Measurements from ENCODE around the gene PIGZ. TPM values are rescaled to one million over a fixed set of nuclear protein-coding genes. Genes with fewer than 3 reads are reported as not detected.
A peak's percentile ranks its signal among the peaks of the same experiment; 100 is the strongest.

PIGZ gene
- total RNA-seq, 1 donor from 2014 or later, result not detected

DNA sequence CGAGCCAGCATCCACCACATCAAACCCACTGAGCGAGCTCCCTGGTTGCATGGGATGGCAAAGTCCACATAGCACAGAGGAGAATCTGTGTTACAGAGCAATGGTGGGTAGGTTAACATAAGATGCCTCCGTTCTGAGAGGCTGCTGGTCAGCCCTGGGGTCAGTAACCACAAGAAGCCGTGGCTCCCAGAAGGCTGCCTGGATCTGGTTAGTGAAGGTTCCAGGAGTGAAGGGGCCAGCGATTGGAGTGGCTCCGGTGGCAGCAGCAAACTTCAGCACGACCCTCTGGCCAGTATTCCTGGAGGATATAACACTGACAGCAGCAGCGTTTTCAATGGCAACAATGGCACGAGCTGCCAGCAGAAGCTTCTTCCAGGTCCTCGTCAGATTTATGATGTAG lies 18.4 kb upstream of the PIGZ start:
- Histone ChIP-seq H3K79me2 (ENCODE audit: low read depth) (no peaks in the 10 kb centered on the region), H3K36me3 (no peaks in the 10 kb centered on the region), H4K20me1 (ENCODE audit: low read depth) (no peaks in the 10 kb centered on the region), H2AFZ (replicated peaks) (no peak overlapping the region), H3K27ac (no peak overlapping the region), H3K4me3 (no peak overlapping the region), H3K4me1 (no peaks in the 10 kb centered on the region), H3K9ac (no peak overlapping the region), H3K9me3 (ENCODE audit: low read depth) (no peaks in the 10 kb centered on the region), H3F3A (ENCODE audit: low read depth) (no peaks in the 10 kb centered on the region), H3K4me2 (no peak overlapping the region), H3K27me3 (no peaks in the 10 kb centered on the region)
- Mint-ChIP-seq H3K27ac (no peak overlapping the region), H3K9me3 (peaks cover 7% of the 10 kb centered on the region), H3K4me3 (no peak overlapping the region), H3K27me3 (ENCODE audit: insufficient read depth, low read depth) (peaks cover 12% of the 10 kb centered on the region), H3K36me3 (peaks cover 2% of the 10 kb centered on the region), H3K4me1 (peaks cover 3% of the 10 kb centered on the region)
- TF ChIP-seq EZH2 (IDR thresholded peaks at IDR 0.05) (no peak), EZH2phosphoT487 (IDR thresholded peaks at IDR 0.05) (no peak)
- TF ChIP-seq, protein P1, sequence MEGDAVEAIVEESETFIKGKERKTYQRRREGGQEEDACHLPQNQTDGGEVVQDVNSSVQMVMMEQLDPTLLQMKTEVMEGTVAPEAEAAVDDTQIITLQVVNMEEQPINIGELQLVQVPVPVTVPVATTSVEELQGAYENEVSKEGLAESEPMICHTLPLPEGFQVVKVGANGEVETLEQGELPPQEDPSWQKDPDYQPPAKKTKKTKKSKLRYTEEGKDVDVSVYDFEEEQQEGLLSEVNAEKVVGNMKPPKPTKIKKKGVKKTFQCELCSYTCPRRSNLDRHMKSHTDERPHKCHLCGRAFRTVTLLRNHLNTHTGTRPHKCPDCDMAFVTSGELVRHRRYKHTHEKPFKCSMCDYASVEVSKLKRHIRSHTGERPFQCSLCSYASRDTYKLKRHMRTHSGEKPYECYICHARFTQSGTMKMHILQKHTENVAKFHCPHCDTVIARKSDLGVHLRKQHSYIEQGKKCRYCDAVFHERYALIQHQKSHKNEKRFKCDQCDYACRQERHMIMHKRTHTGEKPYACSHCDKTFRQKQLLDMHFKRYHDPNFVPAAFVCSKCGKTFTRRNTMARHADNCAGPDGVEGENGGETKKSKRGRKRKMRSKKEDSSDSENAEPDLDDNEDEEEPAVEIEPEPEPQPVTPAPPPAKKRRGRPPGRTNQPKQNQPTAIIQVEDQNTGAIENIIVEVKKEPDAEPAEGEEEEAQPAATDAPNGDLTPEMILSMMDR (IDR thresholded peaks at IDR 0.05), result no peak
- no peak for DNase-seq (ENCODE audit: low spot score)

DNA sequence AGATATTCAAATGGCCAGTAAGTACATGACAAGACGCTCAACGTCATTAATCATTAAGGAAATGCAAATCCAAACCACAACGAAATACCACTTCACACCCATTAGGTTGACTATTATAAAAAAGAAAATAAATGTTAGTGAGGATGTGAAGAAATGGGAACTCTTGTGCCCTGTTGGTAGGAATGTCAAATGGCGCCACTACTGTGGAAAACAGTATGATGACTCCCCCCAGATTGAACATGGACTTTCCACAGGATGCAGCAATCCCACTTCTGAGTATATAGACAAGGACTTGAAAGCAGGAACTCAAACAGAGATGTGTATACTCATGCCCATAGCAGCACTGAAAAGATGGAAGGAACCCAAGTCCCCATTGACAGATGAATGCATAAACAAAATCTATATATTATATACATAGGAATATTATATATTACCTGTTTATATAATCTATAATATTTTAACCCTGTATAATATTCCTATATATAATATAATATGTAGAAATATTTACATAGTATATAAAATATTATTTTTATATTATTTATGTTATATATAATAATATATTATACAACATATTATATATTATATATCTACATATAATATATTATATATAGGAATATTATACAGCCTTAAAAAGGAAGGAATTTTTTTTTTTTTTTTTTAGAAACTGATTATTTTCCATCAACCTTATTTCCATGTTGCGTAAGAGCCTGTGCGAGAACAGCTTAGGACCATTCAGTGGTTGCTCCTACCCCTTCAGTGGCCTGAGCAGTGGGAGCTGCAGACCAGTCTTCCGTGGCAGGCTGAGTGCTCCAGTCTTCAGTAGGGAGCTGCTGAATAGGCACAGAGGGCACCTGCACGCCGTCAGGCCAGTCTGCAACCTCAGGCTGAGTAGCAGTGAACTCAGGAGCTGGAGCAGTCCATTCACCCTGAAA lies 17.6 kb upstream of the PIGZ start:
- Mint-ChIP-seq H3K4me1 (peaks cover 3% of the 10 kb centered on the region), H3K27me3 (ENCODE audit: insufficient read depth, low read depth) (peaks cover 12% of the 10 kb centered on the region), H3K36me3 (peaks cover 3% of the 10 kb centered on the region), H3K9me3 (peaks cover 13% of the 10 kb centered on the region), H3K4me3 (no peak overlapping the region), H3K27ac (no peak overlapping the region)
- no peak for DNase-seq (ENCODE audit: low spot score)
- Histone ChIP-seq H3K79me2 (ENCODE audit: low read depth) (no peaks in the 10 kb centered on the region), H3K36me3 (no peaks in the 10 kb centered on the region), H3K4me3 (no peak overlapping the region), H4K20me1 (ENCODE audit: low read depth) (no peaks in the 10 kb centered on the region), H3K4me1 (no peaks in the 10 kb centered on the region), H3F3A (ENCODE audit: low read depth) (no peaks in the 10 kb centered on the region), H3K27ac (no peak overlapping the region), H3K4me2 (no peak overlapping the region), H3K9ac (no peak overlapping the region), H3K9me3 (ENCODE audit: low read depth) (no peaks in the 10 kb centered on the region), H3K27me3 (no peaks in the 10 kb centered on the region), H2AFZ (replicated peaks) (no peak overlapping the region)
- TF ChIP-seq, protein P1 (IDR thresholded peaks at IDR 0.05), result peak; percentile 9
- no peak for TF ChIP-seq EZH2phosphoT487 (IDR thresholded peaks at IDR 0.05)
- no peak for TF ChIP-seq EZH2 (IDR thresholded peaks at IDR 0.05)

DNA sequence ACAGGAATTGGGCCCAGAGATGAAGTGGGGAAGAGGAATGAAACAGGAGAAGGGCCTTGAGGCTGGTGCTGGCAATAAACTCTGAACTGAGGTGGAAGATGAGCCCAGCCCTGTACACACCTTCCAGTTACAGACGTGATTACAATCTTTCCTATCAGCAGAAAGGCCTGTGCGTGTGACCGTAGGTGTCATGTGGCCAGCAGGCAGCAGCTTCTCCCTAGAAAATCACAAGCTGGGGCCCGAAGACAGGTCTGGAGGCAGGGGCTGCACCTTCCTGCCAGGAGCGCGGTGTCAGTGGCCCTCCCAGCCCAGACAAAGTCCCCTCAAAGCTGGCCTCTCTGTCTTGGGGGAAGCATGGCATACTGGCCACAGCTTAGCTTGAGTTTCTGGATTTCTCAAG lies 16.7 kb upstream of the PIGZ start:
- Mint-ChIP-seq H3K9me3 (peaks cover 16% of the 10 kb centered on the region), H3K4me3 (no peak overlapping the region), H3K27me3 (ENCODE audit: insufficient read depth, low read depth) (peaks cover 12% of the 10 kb centered on the region), H3K4me1 (no peaks in the 10 kb centered on the region), H3K36me3 (peaks cover 3% of the 10 kb centered on the region), H3K27ac (no peak overlapping the region)
- no peaks in the 10 kb centered on the region for H3K9me3 ChIP-seq (ENCODE audit: low read depth)
- no peak overlapping the region for H3K4me3 ChIP-seq
- H3F3A ChIP-seq (ENCODE audit: low read depth), result no peaks in the 10 kb centered on the region
- H3K27ac ChIP-seq, result no peak overlapping the region
- no peak for DNase-seq (ENCODE audit: low spot score)
- no peak overlapping the region for H3K4me2 ChIP-seq
- no peaks in the 10 kb centered on the region for H3K4me1 ChIP-seq
- H3K36me3 ChIP-seq, result no peaks in the 10 kb centered on the region
- no peaks in the 10 kb centered on the region for H3K79me2 ChIP-seq (ENCODE audit: low read depth)
- no peaks in the 10 kb centered on the region for H4K20me1 ChIP-seq (ENCODE audit: low read depth)
- TF ChIP-seq, protein P1 (IDR thresholded peaks at IDR 0.05), result no peak
- no peak for TF ChIP-seq EZH2phosphoT487 (IDR thresholded peaks at IDR 0.05)
- TF ChIP-seq EZH2 (IDR thresholded peaks at IDR 0.05), result no peak
- no peaks in the 10 kb centered on the region for H3K27me3 ChIP-seq
- H3K9ac ChIP-seq, result no peak overlapping the region
- no peak overlapping the region for H2AFZ ChIP-seq (replicated peaks)
